Astrocyte (in vitro differentiated cells and primary cell): ENCODE results near the gene FOXJ3. TPM values are rescaled to one million over a fixed set of nuclear protein-coding genes. Genes with fewer than 3 reads are reported as not detected.

Source experiments
- DNase-seq: peaks from one replicate; pipeline ENCODE4 v3.0.0-alpha.2; 2010; ENCODE audit warnings: low read depth
- FAIRE-seq: peaks from 2 replicates; lab custom pipeline; 2011; peaks lifted over from hg19 to GRCh38; lab: Jason Lieb, UNC
- H2AFZ ChIP-seq: 2 replicates; pipeline ENCODE4 v1.6.0; 2012; ENCODE audit warnings: low read depth, low read length, inconsistent platforms
- H3K27ac ChIP-seq: 2 replicates; pipeline ENCODE4 v1.5.1; 2011; ENCODE audit warnings: low read depth, low read length, inconsistent platforms
- H3K27me3 ChIP-seq: 2 replicates; pipeline ENCODE4 v1.6.0; 2011; ENCODE audit warnings: low read length, inconsistent platforms; ENCODE audit not compliant: insufficient read depth
- H3K36me3 ChIP-seq: 2 replicates; pipeline ENCODE4 v1.5.1; 2011; ENCODE audit warnings: low read length, inconsistent platforms; ENCODE audit not compliant: insufficient read depth
- H3K4me1 ChIP-seq: 2 replicates; pipeline ENCODE4 v1.5.1; 2011; ENCODE audit warnings: low read length, inconsistent platforms; ENCODE audit not compliant: insufficient read depth
- H3K4me2 ChIP-seq: 2 replicates; pipeline ENCODE4 v1.6.0; 2012; ENCODE audit warnings: low read length, inconsistent platforms
- H3K4me3 ChIP-seq: 2 replicates; pipeline ENCODE4 v1.5.1; 2011; ENCODE audit warnings: low read depth, mild to moderate bottlenecking, low read length, inconsistent platforms; ENCODE audit not compliant: insufficient read depth
- H3K79me2 ChIP-seq: 2 replicates; pipeline ENCODE4 v1.6.0; 2012; ENCODE audit warnings: mild to moderate bottlenecking, low read length, inconsistent platforms; ENCODE audit not compliant: insufficient read depth
- H3K9ac ChIP-seq: 2 replicates; pipeline ENCODE4 v1.6.0; 2012; ENCODE audit warnings: mild to moderate bottlenecking, low read length, inconsistent platforms
- H3K9me3 ChIP-seq: 2 replicates; pipeline ENCODE4 v1.5.1; 2012; ENCODE audit warnings: low read depth, mild to moderate bottlenecking, low read length, inconsistent platforms; ENCODE audit not compliant: insufficient read depth
- H4K20me1 ChIP-seq: 2 replicates; pipeline ENCODE4 v1.6.0; 2012; ENCODE audit warnings: low read length, inconsistent platforms; ENCODE audit not compliant: insufficient read depth
- H3K27ac Mint-ChIP-seq: one replicate; pipeline ENCODE4 v1.8.0; 2021; ENCODE audit warnings: mild to moderate bottlenecking, mixed read lengths; ENCODE audit not compliant: unreplicated experiment
- H3K27me3 Mint-ChIP-seq: one replicate; pipeline ENCODE4 v1.8.0; 2021; ENCODE audit warnings: low read depth, mixed read lengths; ENCODE audit not compliant: unreplicated experiment
- H3K36me3 Mint-ChIP-seq: one replicate; pipeline ENCODE4 v1.8.0; 2021; ENCODE audit warnings: low read depth, mixed read lengths; ENCODE audit not compliant: unreplicated experiment
- H3K4me1 Mint-ChIP-seq: one replicate; pipeline ENCODE4 v1.8.0; 2021; ENCODE audit warnings: low read depth, mixed read lengths; ENCODE audit not compliant: unreplicated experiment
- H3K4me3 Mint-ChIP-seq: one replicate; pipeline ENCODE4 v1.8.0; 2021; ENCODE audit warnings: mild to moderate bottlenecking, moderate library complexity, mixed read lengths; ENCODE audit not compliant: unreplicated experiment
- H3K9me3 Mint-ChIP-seq: one replicate; pipeline ENCODE4 v1.8.0; 2021; ENCODE audit warnings: mild to moderate bottlenecking, mixed read lengths; ENCODE audit not compliant: unreplicated experiment
- EZH2 ChIP-seq: IDR thresholded peaks from 2 replicates; pipeline ENCODE4 v1.6.1; 2012; ENCODE audit warnings: mild to moderate bottlenecking, low read length, inconsistent platforms; ENCODE audit not compliant: insufficient read depth
- total RNA-seq: library from RNA; stranded (reverse); gene quantifications from 2 replicates; pipeline ENCODE4 v1.2.1, GENCODE V29; 2021
- TF ChIP-seq, protein P1 (sequence below): IDR thresholded peaks from 2 replicates; pipeline ENCODE4 v1.5.1; 2011; ENCODE audit warnings: low read depth, mild to moderate bottlenecking, inconsistent platforms, low read length, moderate library complexity; ENCODE audit not compliant: insufficient read depth

FOXJ3 gene
- total RNA-seq, 1 donor from 2014 or later: 41.9 TPM

DNA sequence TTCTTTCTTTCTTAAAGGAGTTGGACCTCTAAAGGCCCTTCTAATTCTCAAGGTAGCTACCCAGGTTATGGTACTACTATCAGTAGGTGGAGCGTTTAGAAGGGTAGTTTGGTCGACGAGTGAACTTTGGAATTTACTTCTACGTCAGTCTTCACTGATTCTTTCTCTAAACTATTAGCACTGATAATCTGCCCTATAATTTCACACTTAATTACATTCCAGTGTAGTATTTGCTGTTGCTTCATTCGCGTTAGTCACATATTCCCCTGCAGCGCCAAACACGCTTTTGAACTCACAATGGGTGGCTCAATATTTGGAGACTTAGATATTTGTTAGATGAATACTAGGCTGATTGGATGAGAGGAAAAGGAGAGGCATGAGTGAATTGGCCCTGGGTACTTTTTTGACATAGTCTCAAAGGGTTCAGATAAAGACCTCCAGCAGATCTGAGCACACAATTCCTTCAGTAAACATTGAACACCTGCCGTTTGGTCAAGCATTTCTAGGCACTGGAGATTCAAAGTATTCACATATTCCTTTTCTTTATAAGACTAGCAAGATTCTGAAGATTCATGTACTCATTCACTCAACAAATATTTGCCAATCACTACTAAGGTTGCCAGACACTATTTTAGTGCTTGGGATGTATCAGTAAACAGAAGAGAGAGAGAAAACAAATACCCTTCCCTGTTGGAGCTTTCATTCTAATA, 929 bp upstream of the FOXJ3 start:
- H3K9me3 Mint-ChIP-seq: no peaks in the 10 kb centered on the region
- peak overlapping the region; percentile 87 for H3K4me3 Mint-ChIP-seq
- no peaks in the 10 kb centered on the region for H3K27me3 Mint-ChIP-seq
- Histone ChIP-seq H3K27ac (peak overlapping the region; percentile 89), H3K79me2 (peaks cover 40% of the 10 kb centered on the region), H4K20me1 (peaks cover 27% of the 10 kb centered on the region), H3K4me2 (peak overlapping the region; percentile 91), H3K4me3 (peak overlapping the region; percentile 91), H3K9me3 (no peaks in the 10 kb centered on the region), H3K27me3 (no peaks in the 10 kb centered on the region), H2AFZ (peak overlapping the region; percentile 96), H3K36me3 (no peaks in the 10 kb centered on the region), H3K4me1 (peaks cover 13% of the 10 kb centered on the region), H3K9ac (peak overlapping the region; percentile 92)
- peak overlapping the region; percentile 16 for H3K27ac Mint-ChIP-seq
- peaks cover 13% of the 10 kb centered on the region for H3K4me1 Mint-ChIP-seq
- TF ChIP-seq, protein P1, sequence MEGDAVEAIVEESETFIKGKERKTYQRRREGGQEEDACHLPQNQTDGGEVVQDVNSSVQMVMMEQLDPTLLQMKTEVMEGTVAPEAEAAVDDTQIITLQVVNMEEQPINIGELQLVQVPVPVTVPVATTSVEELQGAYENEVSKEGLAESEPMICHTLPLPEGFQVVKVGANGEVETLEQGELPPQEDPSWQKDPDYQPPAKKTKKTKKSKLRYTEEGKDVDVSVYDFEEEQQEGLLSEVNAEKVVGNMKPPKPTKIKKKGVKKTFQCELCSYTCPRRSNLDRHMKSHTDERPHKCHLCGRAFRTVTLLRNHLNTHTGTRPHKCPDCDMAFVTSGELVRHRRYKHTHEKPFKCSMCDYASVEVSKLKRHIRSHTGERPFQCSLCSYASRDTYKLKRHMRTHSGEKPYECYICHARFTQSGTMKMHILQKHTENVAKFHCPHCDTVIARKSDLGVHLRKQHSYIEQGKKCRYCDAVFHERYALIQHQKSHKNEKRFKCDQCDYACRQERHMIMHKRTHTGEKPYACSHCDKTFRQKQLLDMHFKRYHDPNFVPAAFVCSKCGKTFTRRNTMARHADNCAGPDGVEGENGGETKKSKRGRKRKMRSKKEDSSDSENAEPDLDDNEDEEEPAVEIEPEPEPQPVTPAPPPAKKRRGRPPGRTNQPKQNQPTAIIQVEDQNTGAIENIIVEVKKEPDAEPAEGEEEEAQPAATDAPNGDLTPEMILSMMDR: no peak
- TF ChIP-seq EZH2: no peak
- DNase-seq: peak; percentile 67
- FAIRE-seq: no peak
- no peaks in the 10 kb centered on the region for H3K36me3 Mint-ChIP-seq

DNA sequence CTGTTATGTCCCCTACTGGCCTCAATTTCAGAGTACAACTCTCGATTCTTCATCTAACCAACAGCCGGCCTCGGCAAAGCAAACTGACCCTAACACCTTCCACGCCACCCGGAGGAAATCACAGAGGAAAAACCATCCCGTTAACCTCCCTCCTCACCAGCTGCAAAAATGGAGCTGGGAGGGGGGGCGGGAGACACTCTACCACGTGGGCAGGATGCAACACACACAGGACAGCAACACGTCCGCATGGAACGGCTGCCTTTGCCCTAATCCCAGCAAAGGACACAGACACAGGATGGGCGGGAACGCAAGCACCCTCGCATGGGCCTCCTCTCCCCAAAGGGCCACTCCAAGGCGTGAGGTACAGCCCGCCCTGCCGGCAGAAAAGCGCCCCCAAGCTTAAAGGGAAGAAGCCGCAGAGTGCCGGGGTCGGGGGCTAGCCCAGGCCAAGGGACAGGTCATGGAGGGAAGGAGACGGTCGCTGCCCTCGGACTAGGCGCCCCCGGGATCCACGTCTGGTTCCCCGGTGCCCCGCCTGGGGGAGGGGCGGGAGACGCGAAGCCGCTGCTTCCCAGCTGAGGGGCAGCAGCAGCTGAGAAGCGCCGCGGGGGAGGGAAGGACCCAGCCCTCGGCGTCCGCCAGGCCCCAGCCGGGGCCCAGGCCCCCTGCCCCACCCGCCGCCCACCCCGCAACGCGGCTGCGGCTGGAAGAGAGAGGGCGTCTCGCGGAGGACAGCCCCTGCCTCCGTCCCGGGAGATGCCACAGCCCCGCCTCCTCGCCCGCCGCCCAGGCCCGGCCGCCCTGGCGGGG, 590 bp downstream of the FOXJ3 start:
- Histone ChIP-seq H3K9me3 (no peaks in the 10 kb centered on the region), H3K27ac (peak overlapping the region; percentile 89), H3K36me3 (no peaks in the 10 kb centered on the region), H3K4me1 (peaks cover 8% of the 10 kb centered on the region), H3K4me3 (peak overlapping the region; percentile 91), H3K4me2 (peak overlapping the region; percentile 91), H2AFZ (peak overlapping the region; percentile 70), H4K20me1 (peaks cover 40% of the 10 kb centered on the region), H3K79me2 (peaks cover 55% of the 10 kb centered on the region), H3K27me3 (no peaks in the 10 kb centered on the region), H3K9ac (peak overlapping the region; percentile 92)
- FAIRE-seq (no peak), DNase-seq (peak; percentile 27)
- peak overlapping the region; percentile 93 for H3K27ac Mint-ChIP-seq
- peaks cover 2% of the 10 kb centered on the region for H3K36me3 Mint-ChIP-seq
- H3K4me3 Mint-ChIP-seq: peak overlapping the region; percentile 95
- no peak for TF ChIP-seq EZH2
- TF ChIP-seq, protein P1: no peak
- H3K9me3 Mint-ChIP-seq: no peaks in the 10 kb centered on the region
- H3K27me3 Mint-ChIP-seq: no peaks in the 10 kb centered on the region
- peaks cover 14% of the 10 kb centered on the region for H3K4me1 Mint-ChIP-seq
